ENCODE data around the gene FSTL4.

The FSTL4 gene

DNA sequence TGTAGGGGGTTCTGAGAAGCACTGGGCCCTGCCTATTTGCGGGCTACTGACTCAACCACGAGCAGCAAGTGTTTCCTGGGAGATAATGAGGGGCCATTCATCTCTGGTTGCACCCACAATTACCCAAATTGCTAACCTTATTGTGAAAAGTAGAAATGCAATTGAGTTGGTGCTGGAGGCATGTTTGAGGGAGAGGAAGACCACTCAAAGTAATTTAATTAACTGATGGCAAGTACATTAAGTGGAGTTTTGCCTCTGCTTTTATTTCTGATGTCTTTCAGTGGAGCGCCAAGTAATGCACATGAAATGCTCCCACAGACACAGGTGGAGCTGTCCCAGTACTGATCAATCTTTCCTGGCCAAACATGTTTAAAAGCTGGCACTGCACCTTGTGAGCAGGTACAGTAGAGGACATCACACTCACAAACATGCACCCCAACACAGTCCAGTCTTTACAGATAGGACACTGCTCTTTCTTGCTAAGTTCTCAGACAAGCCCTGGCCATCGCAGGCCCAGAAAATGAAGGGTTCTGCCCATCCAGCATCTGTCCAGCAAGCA, 365.1 kb downstream of the FSTL4 start:
- H3K9ac ChIP-seq (ENCODE audit: low read length): no peak overlapping the region
- no peaks in the 10 kb centered on the region for H3K9me2 ChIP-seq (ENCODE audit: low read depth, low read length)
- no peaks in the 10 kb centered on the region for H3F3A ChIP-seq (ENCODE audit: insufficient read depth, low read length)
- no peak overlapping the region for H3K4me2 ChIP-seq (ENCODE audit: low read length)
- H2AFZ ChIP-seq (ENCODE audit: low read length): no peak overlapping the region
- peaks cover 4% of the 10 kb centered on the region; the same call in 1 of the 2 replicates for H3K27me3 ChIP-seq (ENCODE audit: insufficient read depth, low read length)
- H3K79me2 ChIP-seq (ENCODE audit: insufficient read depth, low read length): no peaks in the 10 kb centered on the region
- H3K9me3 ChIP-seq (ENCODE audit: low read length): no peaks in the 10 kb centered on the region
- no peaks in the 10 kb centered on the region for H4K20me1 ChIP-seq (ENCODE audit: insufficient read depth, low read length)
- TF ChIP-seq EZH2 (IDR thresholded peaks at IDR 0.05; ENCODE audit: borderline replicate concordance, low read length): no peak
- TF ChIP-seq, protein P1, sequence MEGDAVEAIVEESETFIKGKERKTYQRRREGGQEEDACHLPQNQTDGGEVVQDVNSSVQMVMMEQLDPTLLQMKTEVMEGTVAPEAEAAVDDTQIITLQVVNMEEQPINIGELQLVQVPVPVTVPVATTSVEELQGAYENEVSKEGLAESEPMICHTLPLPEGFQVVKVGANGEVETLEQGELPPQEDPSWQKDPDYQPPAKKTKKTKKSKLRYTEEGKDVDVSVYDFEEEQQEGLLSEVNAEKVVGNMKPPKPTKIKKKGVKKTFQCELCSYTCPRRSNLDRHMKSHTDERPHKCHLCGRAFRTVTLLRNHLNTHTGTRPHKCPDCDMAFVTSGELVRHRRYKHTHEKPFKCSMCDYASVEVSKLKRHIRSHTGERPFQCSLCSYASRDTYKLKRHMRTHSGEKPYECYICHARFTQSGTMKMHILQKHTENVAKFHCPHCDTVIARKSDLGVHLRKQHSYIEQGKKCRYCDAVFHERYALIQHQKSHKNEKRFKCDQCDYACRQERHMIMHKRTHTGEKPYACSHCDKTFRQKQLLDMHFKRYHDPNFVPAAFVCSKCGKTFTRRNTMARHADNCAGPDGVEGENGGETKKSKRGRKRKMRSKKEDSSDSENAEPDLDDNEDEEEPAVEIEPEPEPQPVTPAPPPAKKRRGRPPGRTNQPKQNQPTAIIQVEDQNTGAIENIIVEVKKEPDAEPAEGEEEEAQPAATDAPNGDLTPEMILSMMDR (IDR thresholded peaks at IDR 0.05; ENCODE audit: low read length): no peak
- no peak overlapping the region for H3K27ac ChIP-seq (ENCODE audit: low read depth, low read length, poor library complexity, severe bottlenecking)
- H3K36me3 ChIP-seq (ENCODE audit: insufficient read depth, low read length): no peaks in the 10 kb centered on the region
- no peaks in the 10 kb centered on the region for H3K4me1 ChIP-seq (ENCODE audit: insufficient read depth, low read length, severe bottlenecking)
- no peak overlapping the region for H3K4me3 ChIP-seq (ENCODE audit: low read depth, low read length, poor library complexity, severe bottlenecking)

DNA sequence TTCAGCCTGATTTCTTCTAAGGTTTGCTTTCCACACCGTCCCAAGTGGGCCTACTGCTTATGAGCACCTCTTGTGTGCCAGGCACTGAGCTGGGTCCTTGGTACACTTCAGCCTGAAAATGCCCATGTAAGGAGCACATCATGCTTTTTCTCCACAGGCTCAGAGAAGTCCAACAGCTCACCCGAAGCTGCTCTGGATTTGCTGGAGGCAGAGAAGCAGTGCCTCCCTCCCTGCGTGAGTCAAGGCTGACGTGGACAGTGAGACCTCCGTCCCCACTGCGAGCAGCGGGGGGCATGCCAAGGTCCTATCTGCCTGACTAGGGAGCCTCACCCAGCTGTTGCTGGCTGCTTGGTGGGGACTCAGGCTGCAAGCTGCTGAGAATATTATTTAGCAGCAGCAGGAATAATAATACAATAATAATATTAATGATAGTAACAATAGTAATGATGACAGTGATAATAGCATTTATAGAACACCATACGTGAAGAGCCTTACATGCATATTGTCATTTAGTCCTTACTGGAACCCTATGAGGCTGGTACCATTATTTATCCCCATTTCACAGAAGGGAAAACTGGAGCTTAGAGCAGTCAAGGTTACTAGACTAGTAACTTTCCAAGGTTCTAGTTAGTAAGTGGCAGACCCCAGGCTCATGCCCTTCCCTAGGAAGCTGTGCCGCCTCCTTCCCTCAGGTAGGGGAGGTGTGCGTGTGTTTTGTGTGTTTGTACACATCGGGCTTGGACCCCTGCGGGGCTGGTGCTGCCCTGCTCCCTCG, 365.8 kb downstream of the FSTL4 start:
- no peaks in the 10 kb centered on the region for H3K9me2 ChIP-seq (ENCODE audit: low read depth, low read length)
- no peak overlapping the region for H3K4me2 ChIP-seq (ENCODE audit: low read length)
- H2AFZ ChIP-seq (ENCODE audit: low read length): no peak overlapping the region
- no peaks in the 10 kb centered on the region for H4K20me1 ChIP-seq (ENCODE audit: insufficient read depth, low read length)
- H3K9ac ChIP-seq (ENCODE audit: low read length): no peak overlapping the region
- H3K27ac ChIP-seq (ENCODE audit: low read depth, low read length, poor library complexity, severe bottlenecking): no peak overlapping the region
- H3K4me3 ChIP-seq (ENCODE audit: low read depth, low read length, poor library complexity, severe bottlenecking): no peak overlapping the region
- H3K79me2 ChIP-seq (ENCODE audit: insufficient read depth, low read length): no peaks in the 10 kb centered on the region
- no peaks in the 10 kb centered on the region for H3K4me1 ChIP-seq (ENCODE audit: insufficient read depth, low read length, severe bottlenecking)
- TF ChIP-seq EZH2 (IDR thresholded peaks at IDR 0.05; ENCODE audit: borderline replicate concordance, low read length): no peak
- TF ChIP-seq, protein P1 (IDR thresholded peaks at IDR 0.05; ENCODE audit: low read length): no peak
- peaks cover 4% of the 10 kb centered on the region; the same call in 1 of the 2 replicates for H3K27me3 ChIP-seq (ENCODE audit: insufficient read depth, low read length)
- no peaks in the 10 kb centered on the region for H3K36me3 ChIP-seq (ENCODE audit: insufficient read depth, low read length)
- no peaks in the 10 kb centered on the region for H3K9me3 ChIP-seq (ENCODE audit: low read length)
- no peaks in the 10 kb centered on the region for H3F3A ChIP-seq (ENCODE audit: insufficient read depth, low read length)

DNA sequence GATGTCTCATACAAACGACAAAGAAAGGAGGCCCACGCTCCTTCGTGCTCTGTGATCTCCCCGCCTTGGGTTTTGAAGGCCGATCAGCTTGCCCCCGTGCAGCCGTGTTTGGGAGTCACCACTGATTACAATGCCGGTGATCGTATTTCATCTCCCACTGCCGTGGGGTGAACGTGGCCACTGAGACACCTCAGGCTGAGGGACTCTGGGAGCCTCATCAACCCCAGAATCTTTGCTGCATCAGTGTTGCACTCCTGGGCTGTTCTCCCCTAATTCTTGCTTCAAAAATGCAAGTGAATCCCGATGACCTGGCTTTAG, 366.3 kb downstream of the FSTL4 start:
- Histone ChIP-seq H4K20me1 (ENCODE audit: insufficient read depth, low read length) (no peaks in the 10 kb centered on the region), H3K27ac (ENCODE audit: low read depth, low read length, poor library complexity, severe bottlenecking) (no peak overlapping the region), H3K4me2 (ENCODE audit: low read length) (no peak overlapping the region), H3K4me1 (ENCODE audit: insufficient read depth, low read length, severe bottlenecking) (no peaks in the 10 kb centered on the region), H3K27me3 (ENCODE audit: insufficient read depth, low read length) (peaks cover 4% of the 10 kb centered on the region; the same call in 1 of the 2 replicates), H3K9me3 (ENCODE audit: low read length) (no peaks in the 10 kb centered on the region), H3K9me2 (ENCODE audit: low read depth, low read length) (no peaks in the 10 kb centered on the region), H3K36me3 (ENCODE audit: insufficient read depth, low read length) (no peaks in the 10 kb centered on the region), H3K79me2 (ENCODE audit: insufficient read depth, low read length) (no peaks in the 10 kb centered on the region), H2AFZ (ENCODE audit: low read length) (no peak overlapping the region), H3K9ac (ENCODE audit: low read length) (no peak overlapping the region), H3F3A (ENCODE audit: insufficient read depth, low read length) (no peaks in the 10 kb centered on the region), H3K4me3 (ENCODE audit: low read depth, low read length, poor library complexity, severe bottlenecking) (no peak overlapping the region)
- TF ChIP-seq, protein P1 (IDR thresholded peaks at IDR 0.05; ENCODE audit: low read length): no peak
- TF ChIP-seq EZH2 (IDR thresholded peaks at IDR 0.05; ENCODE audit: borderline replicate concordance, low read length): no peak
